Liver (tissue), 3 donors: ENCODE results near the gene TNC.

ENCODE experiments used
- ATF3 ChIP-seq: IDR thresholded peaks from 2 replicates; pipeline ENCODE4 v1.6.1; 2016; ENCODE audit warnings: antibody characterized with exemption
- CTCF ChIP-seq: fragments of 150-350 bp; IDR thresholded peaks from 2 replicates; pipeline ENCODE4 v1.5.1; 2017; ENCODE audit warnings: improper control_type of control experiment, low read depth, low read length; ENCODE audit not compliant: missing input control
- FOXA1 ChIP-seq: IDR thresholded peaks from 2 replicates; pipeline ENCODE4 v1.6.1; 2016; ENCODE audit warnings: antibody characterized with exemption
- GABPA ChIP-seq, 2 donors: IDR thresholded peaks in 1 of 2; conservative IDR thresholded peaks in 1 of 2; 2 replicates each; pipeline ENCODE4 v1.6.1; 2016; ENCODE audit warnings: antibody characterized with exemption in 2 of 2, mild to moderate bottlenecking in 1 of 2, moderate library complexity in 1 of 2
- RAD21 ChIP-seq, 2 donors: IDR thresholded peaks; 2 replicates each; pipeline ENCODE4 v1.6.1; 2016; ENCODE audit warnings: antibody characterized with exemption in 2 of 2, mild to moderate bottlenecking in 2 of 2
- REST ChIP-seq: IDR thresholded peaks from 2 replicates; pipeline ENCODE4 v1.6.1; 2016; ENCODE audit warnings: antibody characterized with exemption, mild to moderate bottlenecking
- RXRA ChIP-seq, 2 donors: IDR thresholded peaks; 2 replicates each; pipeline ENCODE4 v1.6.1; 2017 to 2018; ENCODE audit warnings: antibody characterized with exemption in 2 of 2, mild to moderate bottlenecking in 1 of 2
- SP1 ChIP-seq: IDR thresholded peaks from 2 replicates; pipeline ENCODE4 v1.6.1; 2018; ENCODE audit warnings: antibody characterized with exemption, mild to moderate bottlenecking
- TAF1 ChIP-seq: conservative IDR thresholded peaks from 2 replicates; pipeline ENCODE4 v1.6.1; 2016; ENCODE audit warnings: antibody characterized with exemption, mild to moderate bottlenecking
- YY1 ChIP-seq: IDR thresholded peaks from 2 replicates; pipeline ENCODE4 v1.6.1; 2016; ENCODE audit warnings: antibody characterized with exemption, mild to moderate bottlenecking
- TF ChIP-seq, protein P1 (sequence below): IDR thresholded peaks from 2 replicates; pipeline ENCODE4 v1.6.1; 2016; ENCODE audit warnings: antibody characterized with exemption
- donor health status: healthy.
- donor health status: healthy.

DNA sequence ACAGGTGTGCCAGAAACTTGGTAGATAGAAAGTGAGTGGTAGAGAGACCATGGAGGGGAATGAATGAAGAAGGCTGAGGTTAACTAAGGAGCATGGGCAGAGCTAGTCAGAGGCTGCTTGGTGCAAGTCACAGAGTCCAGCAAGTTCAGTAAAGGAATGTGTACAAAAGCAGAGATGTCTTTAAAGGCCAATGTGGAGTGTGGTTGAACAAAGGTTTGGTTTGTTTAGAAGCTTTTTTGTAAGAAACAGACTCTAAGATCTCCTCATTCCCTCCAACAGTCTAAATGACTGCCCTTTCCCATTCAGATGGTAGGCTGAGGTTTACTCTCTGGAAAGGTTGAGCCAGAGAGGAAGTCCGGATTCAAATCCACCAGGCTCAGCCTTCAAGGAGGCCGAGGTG, 84.2 kb downstream of the TNC start:
- TF ChIP-seq, protein P1, sequence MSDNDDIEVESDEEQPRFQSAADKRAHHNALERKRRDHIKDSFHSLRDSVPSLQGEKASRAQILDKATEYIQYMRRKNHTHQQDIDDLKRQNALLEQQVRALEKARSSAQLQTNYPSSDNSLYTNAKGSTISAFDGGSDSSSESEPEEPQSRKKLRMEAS, result no peak
- TF ChIP-seq CTCF (no peak), SP1 (no peak), REST (no peak), TAF1 (no peak), RAD21 (IDR thresholded peaks at IDR 0.05) (no peak), GABPA (IDR thresholded peaks at IDR 0.05 in 1 of 2, conservative IDR thresholded peaks at IDR 0.05 in 1 of 2) (no peak), YY1 (no peak), FOXA1 (no peak), RXRA (IDR thresholded peaks at IDR 0.05) (no peak), ATF3 (no peak)
